H9 (cell line): ENCODE measurements around the gene IL1RAPL2. TPM values are rescaled to one million over a fixed set of nuclear protein-coding genes. Genes with fewer than 3 reads are reported as not detected.

ENCODE experiments used
- DNase-seq: peaks from one replicate; pipeline ENCODE4 v3.0.0-alpha.2; 2017
- H2AFZ ChIP-seq: one replicate; pipeline ENCODE4 v1.6.1; 2013; ENCODE audit warnings: mild to moderate bottlenecking, low read length, control low read depth, moderate library complexity
- H2AK5ac ChIP-seq: 2 replicates; pipeline ENCODE4 v1.6.1; 2013; ENCODE audit warnings: low read length, control low read depth, mixed read lengths; ENCODE audit not compliant: insufficient read length
- H2BK120ac ChIP-seq: one replicate; pipeline ENCODE4 v1.6.1; 2013; ENCODE audit warnings: low read depth, mild to moderate bottlenecking, low read length, control low read depth, inconsistent platforms; ENCODE audit not compliant: poor library complexity, severe bottlenecking
- H2BK12ac ChIP-seq: 2 replicates; pipeline ENCODE4 v1.6.1; 2013; ENCODE audit warnings: low read length, control low read depth, mixed read lengths, low read depth; ENCODE audit not compliant: insufficient read length
- H2BK15ac ChIP-seq: 2 replicates; pipeline ENCODE4 v1.6.1; 2013; ENCODE audit warnings: low read depth, low read length, control low read depth
- H2BK20ac ChIP-seq: one replicate; pipeline ENCODE4 v1.6.1; 2013; ENCODE audit warnings: low read depth, mild to moderate bottlenecking, low read length, control low read depth, inconsistent platforms; ENCODE audit not compliant: poor library complexity, severe bottlenecking
- H2BK5ac ChIP-seq: 2 replicates; pipeline ENCODE4 v1.6.1; 2013; ENCODE audit warnings: low read length, control low read depth, mixed read lengths; ENCODE audit not compliant: insufficient read length
- H3K14ac ChIP-seq: 2 replicates; pipeline ENCODE4 v1.6.1; 2013; ENCODE audit warnings: low read length, control low read depth; ENCODE audit not compliant: insufficient read depth
- H3K18ac ChIP-seq: 2 replicates; pipeline ENCODE4 v1.6.1; 2013; ENCODE audit warnings: low read depth, mild to moderate bottlenecking, mixed read lengths, low read length, control low read depth; ENCODE audit not compliant: insufficient read length
- H3K23ac ChIP-seq: 2 replicates; pipeline ENCODE4 v1.6.1; 2013; ENCODE audit warnings: low read length, control low read depth, mixed read lengths, low read depth; ENCODE audit not compliant: insufficient read length
- H3K23me2 ChIP-seq: 2 replicates; pipeline ENCODE4 v1.6.1; 2013; ENCODE audit warnings: low read depth, mild to moderate bottlenecking, mixed read lengths, low read length, control low read depth; ENCODE audit not compliant: insufficient read length, poor library complexity, severe bottlenecking
- H3K27ac ChIP-seq: 2 replicates; pipeline ENCODE4 v1.5.1; 2013; ENCODE audit warnings: low read length, control low read depth, mixed read lengths, low read depth; ENCODE audit not compliant: insufficient read length
- H3K27me3 ChIP-seq: 2 replicates; pipeline ENCODE4 v1.6.1; 2013; ENCODE audit warnings: low read length, control low read depth, inconsistent platforms; ENCODE audit not compliant: insufficient read depth
- H3K4ac ChIP-seq: 2 replicates; pipeline ENCODE4 v1.6.1; 2013; ENCODE audit warnings: low read depth, mild to moderate bottlenecking, control low read depth, inconsistent platforms, low read length, moderate library complexity
- H3K4me1 ChIP-seq: 2 replicates; pipeline ENCODE4 v1.6.1; 2013; ENCODE audit warnings: low read length, control low read depth, inconsistent platforms; ENCODE audit not compliant: insufficient read depth
- H3K4me2 ChIP-seq: 2 replicates; pipeline ENCODE4 v1.6.1; 2013; ENCODE audit warnings: low read length, control low read depth, mixed read lengths; ENCODE audit not compliant: insufficient read length, insufficient read depth
- H3K56ac ChIP-seq: 2 replicates; pipeline ENCODE4 v1.6.1; 2013; ENCODE audit warnings: low read depth, mild to moderate bottlenecking, mixed read lengths, low read length, control low read depth; ENCODE audit not compliant: insufficient read length
- H3K79me1 ChIP-seq: 2 replicates; pipeline ENCODE4 v1.6.1; 2013; ENCODE audit warnings: low read depth, mild to moderate bottlenecking, moderate library complexity, low read length, control low read depth, inconsistent platforms; ENCODE audit not compliant: insufficient read depth, poor library complexity, severe bottlenecking
- H3K79me2 ChIP-seq: 2 replicates; pipeline ENCODE4 v1.6.1; 2013; ENCODE audit warnings: low read length, control low read depth, inconsistent platforms; ENCODE audit not compliant: insufficient read depth
- H3K9ac ChIP-seq: 2 replicates; pipeline ENCODE4 v1.6.1; 2013; ENCODE audit warnings: low read length, control low read depth, mixed read lengths; ENCODE audit not compliant: insufficient read length; ENCODE audit errors: extremely low read depth
- H3K9me3 ChIP-seq: one replicate; pipeline ENCODE4 v1.6.1; 2013; ENCODE audit warnings: low read depth, low read length, inconsistent platforms; ENCODE audit not compliant: control insufficient read depth
- H3T11ph ChIP-seq: one replicate; pipeline ENCODE4 v1.6.1; 2013; ENCODE audit warnings: mild to moderate bottlenecking, low read length, control low read depth, inconsistent platforms
- H4K20me1 ChIP-seq: one replicate; pipeline ENCODE4 v1.6.1; 2013; ENCODE audit not compliant: control insufficient read depth, insufficient read length, insufficient read depth
- H4K5ac ChIP-seq: 2 replicates; pipeline ENCODE4 v1.6.1; 2013; ENCODE audit warnings: low read depth, mild to moderate bottlenecking, mixed read lengths, low read length, control low read depth; ENCODE audit not compliant: insufficient read length
- H4K8ac ChIP-seq: replicated peaks from 2 replicates; pipeline ENCODE4 v1.6.1; 2013; ENCODE audit warnings: low read length, control low read depth, mixed read lengths, low read depth; ENCODE audit not compliant: insufficient read length
- H4K91ac ChIP-seq: 2 replicates; pipeline ENCODE4 v1.6.1; 2013; ENCODE audit warnings: low read depth, mild to moderate bottlenecking, moderate library complexity, mixed read lengths, low read length, control low read depth; ENCODE audit not compliant: insufficient read length
- H3K27ac Mint-ChIP-seq, 3 experiments: 2 replicates in 2 of 3; 3 replicates in 1 of 3; pipeline ENCODE4 v1.8.0; 2020 to 2021; ENCODE audit warnings: mixed read lengths in 3 of 3, mild to moderate bottlenecking in 1 of 3, moderate library complexity in 1 of 3
- H3K27me3 Mint-ChIP-seq: 2 replicates; pipeline ENCODE4 v1.8.0; 2021; ENCODE audit warnings: low read depth, mild to moderate bottlenecking, moderate library complexity, mixed read lengths
- H3K36me3 Mint-ChIP-seq, 3 experiments: 2 replicates in 2 of 3; 3 replicates in 1 of 3; pipeline ENCODE4 v1.8.0; 2020 to 2021; ENCODE audit warnings: low read depth in 3 of 3, mixed read lengths in 3 of 3; ENCODE audit not compliant: insufficient read depth in 1 of 3
- H3K4me1 Mint-ChIP-seq, 2 experiments: 2 replicates each; pipeline ENCODE4 v1.8.0; 2020; ENCODE audit warnings: mixed read lengths in 2 of 2
- H3K4me3 Mint-ChIP-seq, 2 experiments: 2 replicates in 1 of 2; 3 replicates in 1 of 2; pipeline ENCODE4 v1.8.0; 2020 to 2021; ENCODE audit warnings: mild to moderate bottlenecking in 2 of 2, mixed read lengths in 2 of 2, moderate library complexity in 1 of 2
- H3K9me3 Mint-ChIP-seq, 2 experiments: 2 replicates in 1 of 2; 3 replicates in 1 of 2; pipeline ENCODE4 v1.8.0; 2020; ENCODE audit warnings: mild to moderate bottlenecking in 2 of 2, mixed read lengths in 2 of 2, moderate library complexity in 1 of 2
- WGBS: extraction: QIAGEN DNeasy Blood & Tissue Kit; methylation state at CpG from one replicate; pipeline ENCODE4 v1.1.7; 2013; ENCODE audit warnings: missing lambda C conversion rate, low lambda C conversion rate, mixed read lengths; ENCODE audit not compliant: insufficient read length; ENCODE audit errors: extremely low coverage; 5-methylcytosine and 5-hydroxymethylcytosine counted together
- total RNA-seq: library from RNA; stranded (reverse); gene quantifications from 2 replicates; pipeline ENCODE4 v1.2.1, GENCODE V29; 2021
- TF ChIP-seq, protein P1 (sequence below): fragments of 200-600 bp; sonication (generic); conservative IDR thresholded peaks from 3 replicates; pipeline ENCODE4 v1.8.0; 2021; ENCODE audit warnings: antibody characterized with exemption, mild to moderate bottlenecking

The IL1RAPL2 gene
- total RNA-seq, 1 experiment from 2014 or later, result not detected

GRCh38 chrX:105636667-105637066 is 1070.7 kb downstream of the IL1RAPL2 start:
- Histone ChIP-seq H4K8ac (no peak overlapping the region), H3K79me1 (no peaks in the 10 kb centered on the region), H4K91ac (no peak overlapping the region), H2AFZ (no peak overlapping the region), H3K23me2 (no peaks in the 10 kb centered on the region), H3K56ac (no peak overlapping the region), H3K4ac (no peak overlapping the region), H3K4me2 (peak overlapping the region; percentile 45), H3K27ac (peak overlapping the region; percentile 83), H2BK12ac (no peak overlapping the region), H4K20me1 (no peaks in the 10 kb centered on the region), H3K27me3 (no peaks in the 10 kb centered on the region), H2BK20ac (no peak overlapping the region), H3T11ph (no peak overlapping the region), H4K5ac (no peak overlapping the region), H3K4me1 (peaks cover 6% of the 10 kb centered on the region; the same call in 1 of the 2 replicates), H2BK120ac (no peak overlapping the region), H3K79me2 (no peaks in the 10 kb centered on the region), H2BK5ac (no peak overlapping the region), H2AK5ac (no peak overlapping the region), H3K18ac (no peak overlapping the region), H2BK15ac (no peak overlapping the region), H3K9me3 (no peaks in the 10 kb centered on the region), H3K23ac (no peak overlapping the region), H3K14ac (no peak overlapping the region), H3K9ac (no peak overlapping the region)
- TF ChIP-seq, protein P1, sequence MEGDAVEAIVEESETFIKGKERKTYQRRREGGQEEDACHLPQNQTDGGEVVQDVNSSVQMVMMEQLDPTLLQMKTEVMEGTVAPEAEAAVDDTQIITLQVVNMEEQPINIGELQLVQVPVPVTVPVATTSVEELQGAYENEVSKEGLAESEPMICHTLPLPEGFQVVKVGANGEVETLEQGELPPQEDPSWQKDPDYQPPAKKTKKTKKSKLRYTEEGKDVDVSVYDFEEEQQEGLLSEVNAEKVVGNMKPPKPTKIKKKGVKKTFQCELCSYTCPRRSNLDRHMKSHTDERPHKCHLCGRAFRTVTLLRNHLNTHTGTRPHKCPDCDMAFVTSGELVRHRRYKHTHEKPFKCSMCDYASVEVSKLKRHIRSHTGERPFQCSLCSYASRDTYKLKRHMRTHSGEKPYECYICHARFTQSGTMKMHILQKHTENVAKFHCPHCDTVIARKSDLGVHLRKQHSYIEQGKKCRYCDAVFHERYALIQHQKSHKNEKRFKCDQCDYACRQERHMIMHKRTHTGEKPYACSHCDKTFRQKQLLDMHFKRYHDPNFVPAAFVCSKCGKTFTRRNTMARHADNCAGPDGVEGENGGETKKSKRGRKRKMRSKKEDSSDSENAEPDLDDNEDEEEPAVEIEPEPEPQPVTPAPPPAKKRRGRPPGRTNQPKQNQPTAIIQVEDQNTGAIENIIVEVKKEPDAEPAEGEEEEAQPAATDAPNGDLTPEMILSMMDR, result no peak
- peaks cover 0 to 2% (median 0%) of the 10 kb centered on the region in 3 experiments; a peak in 3 of 7 replicates for H3K36me3 Mint-ChIP-seq
- peak overlapping the region in 2 of 3 experiments; percentile 89 to 96; a peak in 5 of 7 replicates for H3K27ac Mint-ChIP-seq
- no peaks in the 10 kb centered on the region for H3K27me3 Mint-ChIP-seq
- H3K4me3 Mint-ChIP-seq, result no peak overlapping the region
- peaks cover 0 to 26% of the 10 kb centered on the region in 2 experiments; a peak in 2 of 5 replicates for H3K9me3 Mint-ChIP-seq
- peak; percentile 59 for DNase-seq
- WGBS, result no CpG with 5 or more reads among the region's 1 CpG
- H3K4me1 Mint-ChIP-seq, result peaks cover 37 to 40% of the 10 kb centered on the region in 2 experiments
